IMR-90 (cell line): Measurements from ENCODE around the gene PKD2L1. TPM values are rescaled to one million over a fixed set of nuclear protein-coding genes. Genes with fewer than 3 reads are reported as not detected.

Experiments used
- ATAC-seq: fragments of 200-7000 bp; cut with Tn5 transposase; 2 replicates; pipeline ENCODE4 v1.9.1; 2020; ENCODE audit warnings: low read depth, mild to moderate bottlenecking, moderate library complexity
- BruUV-seq: library from RNA; stranded (reverse); fragments of 400-500 nt; replicated peaks from 2 replicates; lab custom pipeline; 2021; lab: Mats Ljungman, UMichigan
- CTCF ChIA-PET: fragments of 300-600 bp; formaldehyde crosslinking; extraction: SDS; loops from one replicate; lab custom pipeline; 2021; ENCODE audit warnings: antibody characterized with exemption; lab: Yijun Ruan, JAX
- POLR2A ChIA-PET: fragments of 300-600 bp; sonication (Branson Sonifier 250); formaldehyde crosslinking; loops from one replicate; lab custom pipeline; 2022; ENCODE audit warnings: antibody characterized with exemption; ENCODE audit not compliant: unreplicated experiment; lab: Charles Lee
- DNase-seq: peaks from one replicate; pipeline ENCODE4 v3.0.0; 2013
- H2AFZ ChIP-seq: replicated peaks from 2 replicates; pipeline ENCODE3; 2013; ENCODE audit warnings: low read length, mild to moderate bottlenecking; ENCODE audit not compliant: poor library complexity
- H2AK5ac ChIP-seq: 2 replicates; pipeline ENCODE4 v1.6.1; 2013; ENCODE audit warnings: low read depth, low read length, inconsistent platforms
- H2AK9ac ChIP-seq: replicated peaks from 2 replicates; pipeline ENCODE3; 2013; ENCODE audit warnings: mild to moderate bottlenecking, low read depth, low read length, moderate library complexity; ENCODE audit not compliant: poor library complexity
- H2BK120ac ChIP-seq: 2 replicates; pipeline ENCODE4 v1.6.1; 2013; ENCODE audit warnings: low read depth, low read length, inconsistent platforms
- H2BK15ac ChIP-seq: 3 replicates; pipeline ENCODE4 v1.6.1; 2013; ENCODE audit warnings: low read depth, low read length, inconsistent platforms
- H2BK20ac ChIP-seq: 2 replicates; pipeline ENCODE4 v1.6.1; 2013; ENCODE audit warnings: low read depth, mild to moderate bottlenecking, inconsistent platforms, low read length, moderate library complexity
- H2BK5ac ChIP-seq: 2 replicates; pipeline ENCODE4 v1.6.1; 2013; ENCODE audit warnings: mild to moderate bottlenecking, low read depth, low read length, inconsistent platforms; ENCODE audit not compliant: poor library complexity, severe bottlenecking
- H3K14ac ChIP-seq: replicated peaks from 2 replicates; pipeline ENCODE4 v1.6.1; 2013; ENCODE audit warnings: low read depth, low read length, inconsistent platforms
- H3K18ac ChIP-seq: 2 replicates; pipeline ENCODE4 v1.6.1; 2013; ENCODE audit warnings: low read depth, low read length, control low read depth
- H3K23ac ChIP-seq: 2 replicates; pipeline ENCODE4 v1.6.1; 2013; ENCODE audit warnings: low read depth, low read length, inconsistent platforms
- H3K27ac ChIP-seq: 2 replicates; pipeline ENCODE4 v1.5.1; 2013; ENCODE audit warnings: mild to moderate bottlenecking, control low read depth, low read length; ENCODE audit not compliant: insufficient read depth
- H3K27me3 ChIP-seq: 2 replicates; pipeline ENCODE4 v1.6.1; 2013; ENCODE audit warnings: low read length; ENCODE audit not compliant: control insufficient read depth, insufficient read depth
- H3K36me3 ChIP-seq: 2 replicates; pipeline ENCODE4 v1.6.1; 2013; ENCODE audit warnings: low read length, mixed read lengths; ENCODE audit not compliant: control insufficient read depth, insufficient read depth
- H3K4ac ChIP-seq: 2 replicates; pipeline ENCODE4 v1.6.1; 2013; ENCODE audit warnings: low read depth, low read length, inconsistent platforms
- H3K4me1 ChIP-seq: 2 replicates; pipeline ENCODE4 v1.6.1; 2013; ENCODE audit warnings: low read length, mixed read lengths; ENCODE audit not compliant: control insufficient read depth, insufficient read depth
- H3K4me2 ChIP-seq: 2 replicates; pipeline ENCODE4 v1.6.1; 2013; ENCODE audit warnings: low read depth, mild to moderate bottlenecking, control low read depth, low read length, moderate library complexity
- H3K4me3 ChIP-seq: 2 replicates; pipeline ENCODE4 v1.5.1; 2013; ENCODE audit warnings: low read depth, mild to moderate bottlenecking, control low read depth, low read length, moderate library complexity; ENCODE audit not compliant: insufficient read depth
- H3K56ac ChIP-seq: 2 replicates; pipeline ENCODE4 v1.6.1; 2013; ENCODE audit warnings: low read length, inconsistent platforms; ENCODE audit not compliant: insufficient read depth; ENCODE audit errors: extremely low read depth
- H3K79me1 ChIP-seq, 2 experiments: 2 replicates each; pipeline ENCODE4 v1.6.1; 2013; ENCODE audit warnings: low read length in 2 of 2, inconsistent platforms in 1 of 2, low read depth in 1 of 2
- H3K9ac ChIP-seq: 2 replicates; pipeline ENCODE4 v1.6.1; 2013; ENCODE audit warnings: low read depth, low read length, control low read depth
- H3K9me1 ChIP-seq: 2 replicates; pipeline ENCODE4 v1.6.1; 2013; ENCODE audit warnings: low read length, inconsistent platforms; ENCODE audit not compliant: insufficient read depth
- H3K9me3 ChIP-seq: 2 replicates; pipeline ENCODE4 v1.6.1; 2013; ENCODE audit warnings: low read length; ENCODE audit not compliant: control insufficient read depth, insufficient read depth
- H4K20me1 ChIP-seq: 2 replicates; pipeline ENCODE4 v1.6.1; 2013; ENCODE audit warnings: low read length, inconsistent platforms; ENCODE audit not compliant: insufficient read depth
- H4K5ac ChIP-seq: 2 replicates; pipeline ENCODE4 v1.6.1; 2013; ENCODE audit warnings: mild to moderate bottlenecking, low read depth, low read length, control low read depth
- H4K8ac ChIP-seq, 2 experiments: 2 replicates each; pipeline ENCODE4 v1.6.1; 2013; ENCODE audit warnings: low read depth in 2 of 2, low read length in 2 of 2, control low read depth in 1 of 2, inconsistent platforms in 1 of 2
- H4K91ac ChIP-seq: 2 replicates; pipeline ENCODE4 v1.6.1; 2013; ENCODE audit warnings: low read depth, low read length, inconsistent platforms; ENCODE audit not compliant: insufficient read depth
- FOS ChIP-seq: fragments of 150-350 bp; IDR thresholded peaks from 2 replicates; pipeline ENCODE4 v1.6.1; 2016; ENCODE audit warnings: low read depth, low read length
- RCOR1 ChIP-seq: IDR thresholded peaks from 2 replicates; pipeline ENCODE4 v1.6.1; 2012; ENCODE audit warnings: mild to moderate bottlenecking, low read length, improper control_type of control experiment; ENCODE audit not compliant: insufficient replicate concordance
- USF2 ChIP-seq: fragments of 150-350 bp; IDR thresholded peaks from 2 replicates; pipeline ENCODE4 v1.6.1; 2017; ENCODE audit warnings: mild to moderate bottlenecking, antibody characterized with exemption, low read length, low read depth
- WGBS, 2 experiments: methylation state at CpG; one replicate each; pipeline versions ENCODE4 v1.1.5 to v1.1.7; 2013; ENCODE audit warnings: missing lambda C conversion rate in 2 of 2; ENCODE audit not compliant: insufficient read length in 1 of 2; ENCODE audit errors: extremely low coverage in 2 of 2; 5-methylcytosine and 5-hydroxymethylcytosine counted together
- dilution Hi-C: fragments of 300-500 bp; cut with HindIII; formaldehyde crosslinking; loops from one replicate; pipeline ENCODE4 v1.14.3; 2018; ENCODE audit warnings: low sequenced_read_pairs; ENCODE audit not compliant: unreplicated experiment
- in situ Hi-C: fragments of 300-500 bp; cut with MboI; formaldehyde crosslinking; loops from 3 replicates; pipeline ENCODE4 v1.14.3; 2019; ENCODE audit warnings: low sequenced_read_pairs, inconsistent platforms, mixed read lengths
- intact Hi-C: fragments of 100-400 bp; cut with micrococcal nuclease; formaldehyde crosslinking; loops from 2 replicates; pipeline ENCODE4 v1.10.0; 2022
- polyA plus RNA-seq, 3 experiments: library from polyadenylated mRNA; depleted of rRNA; stranded (reverse); fragments of >200 nt; gene quantifications; 2 replicates each; pipeline ENCODE4 v1.2.3, GENCODE V29; 2012; ENCODE audit warnings: low replicate concordance in 1 of 3
- total RNA-seq: library from RNA; depleted of rRNA; stranded (reverse); fragments of >200 nt; gene quantifications from 2 replicates; pipeline ENCODE4 v1.2.3, GENCODE V29; 2012

Gene PKD2L1
- total and polyA plus RNA-seq, 2 of the 4 experiments (the other 2 are of a cell fraction), result not detected

DNA sequence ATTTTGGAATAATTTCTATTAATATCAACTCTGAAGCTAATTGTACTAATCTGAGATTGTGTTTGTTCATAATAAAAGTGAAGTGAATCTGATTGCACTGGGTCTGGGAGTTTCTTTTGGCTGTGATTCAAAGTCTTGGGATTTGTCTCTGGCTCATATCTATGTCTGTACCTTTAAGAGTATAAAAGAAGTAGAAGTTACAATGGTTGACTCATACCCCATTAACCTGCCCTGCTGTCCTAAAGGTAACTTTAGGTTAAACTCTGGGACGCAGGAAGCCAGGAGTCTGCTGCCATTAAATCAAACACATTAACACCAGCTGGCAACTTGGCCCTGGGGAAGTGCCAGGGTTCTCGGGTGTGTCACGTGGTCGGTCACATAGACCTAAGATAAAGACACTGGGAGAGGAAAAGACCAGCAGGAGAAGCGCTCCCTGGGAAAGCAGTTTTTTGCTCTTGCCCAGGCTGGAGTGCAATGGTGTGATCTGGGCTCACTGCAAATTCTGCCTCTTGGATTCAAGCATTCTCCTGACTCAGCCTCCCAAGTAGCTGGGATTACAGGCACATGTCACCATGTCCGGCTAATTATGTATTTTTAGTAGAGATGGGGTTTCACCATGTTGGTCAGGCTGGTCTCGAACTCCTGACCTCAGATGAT, 34.8 kb upstream of the PKD2L1 start:
- intact Hi-C loops (no loop called here), in situ Hi-C loops (no loop called here), dilution Hi-C loops (no loop called here)
- Histone ChIP-seq H4K91ac (no peak overlapping the region), H2AK9ac (no peak overlapping the region), H2AK5ac (no peak overlapping the region), H3K18ac (no peak overlapping the region; the same call in 1 of the 2 replicates), H2BK20ac (no peak overlapping the region), H3K36me3 (peaks cover 19% of the 10 kb centered on the region), H3K79me1 (no peaks in the 10 kb centered on the region), H2BK15ac (no peak overlapping the region), H3K9ac (no peak overlapping the region), H3K4me3 (no peak overlapping the region), H2BK5ac (no peak overlapping the region), H3K27ac (no peak overlapping the region), H3K4me2 (0 out of 2 replicates have a peak overlapping the region, but pooled peaks have one; percentile 5), H3K23ac (no peak overlapping the region), H3K56ac (no peak overlapping the region), H3K14ac (no peak overlapping the region), H2BK120ac (no peak overlapping the region), H3K9me3 (no peaks in the 10 kb centered on the region), H3K27me3 (no peaks in the 10 kb centered on the region), H3K4ac (peak overlapping the region; percentile 46; the same call in 1 of the 2 replicates), H4K8ac (0 out of 4 replicates have a peak overlapping the region, but pooled peaks of 1 of the 2 experiments have one; percentile 4), H4K5ac (no peak overlapping the region), H4K20me1 (no peaks in the 10 kb centered on the region), H2AFZ (peak overlapping the region; percentile 68), H3K9me1 (0 out of 2 replicates have a peak, but pooled peaks cover 3% of the 10 kb centered on the region), H3K4me1 (peaks cover 5% of the 10 kb centered on the region; the same call in 1 of the 2 replicates)
- WGBS, 2 experiments, result no CpG with 5 or more reads among the region's 7 CpGs
- POLR2A ChIA-PET, result no interaction called here
- DNase-seq (peak; percentile 60), ATAC-seq (peak; percentile 55)
- BruUV-seq, result no TSS peak
- TF ChIP-seq USF2 (peak; percentile 64), FOS (0 out of 2 replicates have a peak, but pooled peaks have one; percentile 3), RCOR1 (no peak)
- CTCF ChIA-PET, result no interaction called here
